GM19025 (cell line): ENCODE data around the gene HHIP.

Source experiments
- ATAC-seq: cut with Tn5 transposase; IDR thresholded peaks from one replicate; pipeline ENCODE4 v1.9.1; 2021; ENCODE audit warnings: mild to moderate bottlenecking, low read depth, moderate library complexity; ENCODE audit not compliant: unreplicated experiment

HHIP gene

GRCh38 chr4:144705601-144706590 lies 59.9 kb downstream of the HHIP start:
- ATAC-seq: no peak

DNA sequence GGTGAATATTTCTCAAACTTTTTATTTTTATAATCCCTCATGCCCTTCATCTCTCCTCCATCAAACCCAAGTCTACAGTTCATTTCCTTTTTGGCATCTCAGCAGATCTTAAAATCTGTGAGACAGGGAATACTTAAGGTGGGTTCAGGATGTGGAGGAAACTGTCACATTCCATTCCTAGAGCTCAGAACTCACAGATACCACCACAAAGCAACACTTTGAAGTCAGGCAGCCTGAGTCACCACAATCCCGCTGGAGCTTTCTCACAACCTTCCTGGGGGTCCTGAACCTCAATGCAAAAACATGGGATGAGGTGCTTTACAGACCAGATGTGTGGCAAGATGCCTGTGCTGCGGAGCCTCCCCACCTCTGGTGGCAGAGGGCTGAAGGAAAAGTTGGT lies 63.2 kb downstream of the HHIP start:
- no peak for ATAC-seq

DNA sequence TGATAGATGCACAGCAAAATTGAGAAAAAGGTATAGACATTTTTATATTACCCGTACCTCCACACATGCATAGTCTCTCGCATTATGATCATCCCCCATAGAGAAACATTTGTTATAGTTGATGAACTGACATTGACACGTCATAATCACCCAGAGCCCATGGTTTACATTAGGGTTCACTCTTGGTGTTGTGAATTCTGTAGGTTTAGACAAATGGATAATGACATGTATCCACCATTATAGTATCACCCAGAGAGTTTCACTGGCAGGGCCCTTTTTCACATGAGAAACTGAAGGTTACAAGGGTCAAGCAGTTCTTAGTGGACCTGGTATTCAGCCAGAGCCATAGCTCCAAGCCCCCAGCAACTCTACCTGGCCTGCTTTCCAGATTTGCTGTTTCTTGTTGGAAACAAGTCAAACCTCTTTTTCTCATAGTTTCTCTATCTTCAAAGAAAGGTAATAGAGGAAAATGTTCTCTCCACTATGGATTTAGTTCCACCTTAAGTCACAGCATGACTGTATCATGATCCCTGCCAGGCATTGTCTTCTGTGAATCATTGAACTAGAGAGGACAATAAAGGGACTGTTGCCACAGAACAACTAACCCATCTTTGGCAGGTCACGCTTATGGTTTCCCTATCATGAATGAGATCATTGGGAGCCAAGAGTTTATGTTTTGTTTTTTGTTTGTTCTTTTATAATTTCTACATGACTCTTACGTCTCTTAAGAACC lies 64.0 kb downstream of the HHIP start:
- no peak for ATAC-seq

DNA sequence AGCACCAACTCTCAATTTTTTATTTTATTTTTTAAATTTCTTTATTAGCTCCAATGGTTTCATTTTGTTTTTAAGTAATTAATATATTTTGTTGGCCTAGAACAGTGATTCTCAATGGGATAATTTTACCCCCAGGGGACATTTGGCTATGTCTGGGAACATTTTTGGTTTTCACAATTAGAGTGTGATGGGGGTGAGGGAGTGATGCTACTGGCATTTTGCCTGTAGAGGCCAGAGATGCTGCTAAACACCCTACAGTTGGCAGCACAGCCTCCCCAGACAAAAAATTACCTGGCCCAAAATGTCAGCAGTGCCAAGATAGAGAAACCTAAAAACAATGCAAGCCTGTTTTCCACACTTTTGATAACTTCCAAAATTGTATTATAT lies 64.6 kb downstream of the HHIP start:
- no peak for ATAC-seq

- ATAC-seq: no peak
Observed at GRCh38 chr4:144711700-144712456, 65.9 kb downstream of the HHIP start.

DNA sequence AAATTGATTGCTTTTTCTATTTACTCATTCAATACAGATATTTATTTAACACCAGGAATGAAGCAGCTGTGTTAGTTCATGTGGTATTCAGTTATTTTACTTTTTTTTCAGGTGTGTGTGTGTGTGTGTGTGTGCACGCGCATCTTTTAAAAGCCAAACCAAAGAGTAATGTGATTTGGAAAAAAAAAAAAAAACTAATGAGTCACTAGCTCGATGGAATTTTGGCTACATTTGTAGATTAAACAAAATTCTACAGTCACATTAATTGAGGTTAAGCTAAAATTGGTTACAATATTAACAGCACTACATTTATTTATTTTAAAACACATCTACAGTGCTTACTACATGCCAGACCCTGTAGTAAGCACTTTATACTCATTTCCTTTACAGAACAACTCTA lies 66.8 kb downstream of the HHIP start:
- ATAC-seq: no peak

GRCh38 chr4:144714166-144714565 lies 68.2 kb downstream of the HHIP start:
- ATAC-seq: no peak

DNA sequence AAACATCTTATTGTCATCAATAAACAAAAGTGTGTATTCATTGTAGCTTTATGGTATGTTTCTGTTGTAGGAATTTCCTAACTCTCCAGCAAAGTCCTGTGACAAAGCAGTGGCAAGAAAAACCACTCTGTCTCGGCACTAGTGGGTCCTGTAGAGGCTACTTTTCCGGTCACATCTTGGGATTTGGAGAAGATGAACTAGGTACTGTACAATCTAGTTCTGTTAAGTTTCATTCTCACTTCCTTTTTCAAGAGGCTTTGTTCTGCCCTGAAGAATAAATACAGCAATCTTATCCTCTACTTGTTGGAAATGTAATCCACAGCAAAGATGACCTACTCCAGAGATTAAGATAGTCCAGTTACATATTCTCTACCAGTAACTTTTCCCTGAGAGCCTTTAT lies 69.3 kb downstream of the HHIP start:
- no peak for ATAC-seq

- no peak for ATAC-seq
Observed at GRCh38 chr4:144716778-144717177, 70.8 kb downstream of the HHIP start.

GRCh38 chr4:144718958-144719512 lies 73.1 kb downstream of the HHIP start:
- ATAC-seq: no peak

GRCh38 chr4:144720491-144720890 lies 74.5 kb downstream of the HHIP start:
- ATAC-seq: no peak

GRCh38 chr4:144721994-144722393 lies 76.0 kb downstream of the HHIP start:
- ATAC-seq: no peak

DNA sequence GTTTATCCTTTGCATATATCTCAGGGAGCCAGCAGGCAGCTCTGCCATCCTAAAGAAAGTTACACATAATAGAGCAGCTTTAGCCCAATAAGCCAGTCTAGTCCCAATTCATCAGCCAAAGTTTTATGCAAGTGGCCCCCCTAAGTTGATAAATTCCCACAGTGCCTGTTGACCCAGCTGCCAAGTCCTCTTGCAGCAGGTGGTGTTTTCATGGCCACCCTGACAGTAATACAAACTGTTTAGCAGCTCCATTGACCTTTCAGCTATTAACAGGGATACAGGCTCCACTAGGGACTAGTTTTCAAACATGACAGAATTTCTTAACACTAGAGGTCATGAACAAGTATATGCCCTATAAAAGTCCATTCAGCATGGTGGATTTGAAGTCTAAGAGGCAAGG lies 77.5 kb downstream of the HHIP start:
- ATAC-seq: no peak

DNA sequence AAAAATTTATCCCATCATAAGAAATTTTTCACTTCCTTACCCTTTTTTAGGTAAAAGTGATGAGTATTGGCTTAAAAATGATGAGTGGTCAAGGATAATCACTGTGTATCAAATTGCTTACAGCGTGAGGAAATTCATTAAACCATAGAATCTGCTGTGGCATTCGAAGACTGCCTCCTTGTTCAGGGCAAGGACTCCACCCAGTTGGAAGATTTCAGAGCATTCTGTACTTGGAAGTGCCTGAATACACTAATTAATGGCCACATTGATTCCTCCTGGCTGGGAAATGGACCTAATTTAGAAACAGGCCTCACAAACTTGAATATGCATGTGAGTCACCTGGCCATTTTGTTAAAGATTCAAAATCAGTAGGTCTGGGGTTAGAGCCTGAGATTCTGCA lies 83.2 kb downstream of the HHIP start:
- no peak for ATAC-seq

- no peak for ATAC-seq
Observed at GRCh38 chr4:144732584-144733428, 86.8 kb downstream of the HHIP start.

GRCh38 chr4:144733566-144733965 lies 87.6 kb downstream of the HHIP start:
- ATAC-seq: no peak

GRCh38 chr4:144734522-144734921 lies 88.6 kb downstream of the HHIP start:
- ATAC-seq: no peak

DNA sequence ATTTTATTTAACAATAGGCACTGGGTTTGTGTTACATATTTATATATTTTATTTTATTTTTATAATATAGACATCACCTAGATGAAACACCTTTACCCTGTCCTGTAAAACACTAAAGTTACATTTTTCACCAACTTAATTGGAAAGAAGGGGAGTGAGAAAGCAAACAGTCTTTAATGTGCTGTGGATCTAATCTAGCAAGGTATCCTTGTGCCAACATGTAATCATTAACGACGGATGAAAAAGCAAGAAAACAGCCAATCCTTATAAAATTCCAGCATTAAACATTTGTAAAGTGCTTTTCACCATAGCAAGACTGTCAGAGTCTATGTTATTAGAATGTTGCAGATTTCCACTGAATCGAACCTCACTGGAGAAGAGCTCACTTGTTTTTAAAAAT lies 92.7 kb downstream of the HHIP start:
- no peak for ATAC-seq

DNA sequence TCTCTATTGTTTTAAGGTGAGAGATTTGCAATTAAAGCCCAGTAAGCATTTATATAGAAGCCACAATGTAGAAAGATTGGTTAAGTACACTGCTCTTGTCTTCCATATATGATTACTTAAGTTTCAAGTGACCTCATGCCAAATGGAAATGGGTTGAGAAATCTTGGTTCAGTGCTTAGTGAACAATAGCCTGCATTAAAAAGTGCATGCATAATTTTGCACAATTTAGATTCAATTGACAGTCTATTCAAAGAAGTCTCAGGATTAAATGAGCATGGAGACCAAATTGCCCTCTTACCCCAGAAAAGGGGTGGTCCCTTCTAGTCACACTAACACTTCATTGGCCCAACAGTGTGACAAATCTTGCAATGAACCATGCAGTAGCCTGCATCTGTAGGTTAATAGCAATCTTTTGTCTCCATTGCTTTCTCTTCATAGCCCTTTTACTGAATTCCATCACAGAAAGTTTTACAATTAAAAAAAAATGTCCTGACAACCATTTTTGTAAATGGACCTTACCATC lies 93.6 kb downstream of the HHIP start:
- no peak for ATAC-seq

- ATAC-seq: no peak
Observed at GRCh38 chr4:144740316-144740715, 94.4 kb downstream of the HHIP start.
